Ecto neural progenitor cell (in vitro differentiated cells): ENCODE data around the gene HS2ST1.
"Not testable (repeated sequence)": the region's sequence is repeated elsewhere in the genome, so short reads cannot be mapped to it uniquely, and the experiment has no call there.

ENCODE experiments used
- DNase-seq: peaks from one replicate; pipeline ENCODE4 v3.0.0-alpha.2; 2018; ENCODE audit warnings: low spot score

Gene HS2ST1

GRCh38 chr1:86971778-86972177 is 57.3 kb downstream of the HS2ST1 start:
- no peak for DNase-seq

- DNase-seq = no peak
Observed at GRCh38 chr1:86972262-86972661, 57.8 kb downstream of the HS2ST1 start.

- no peak for DNase-seq
Observed at GRCh38 chr1:86975993-86976550, 61.6 kb downstream of the HS2ST1 start.

DNA sequence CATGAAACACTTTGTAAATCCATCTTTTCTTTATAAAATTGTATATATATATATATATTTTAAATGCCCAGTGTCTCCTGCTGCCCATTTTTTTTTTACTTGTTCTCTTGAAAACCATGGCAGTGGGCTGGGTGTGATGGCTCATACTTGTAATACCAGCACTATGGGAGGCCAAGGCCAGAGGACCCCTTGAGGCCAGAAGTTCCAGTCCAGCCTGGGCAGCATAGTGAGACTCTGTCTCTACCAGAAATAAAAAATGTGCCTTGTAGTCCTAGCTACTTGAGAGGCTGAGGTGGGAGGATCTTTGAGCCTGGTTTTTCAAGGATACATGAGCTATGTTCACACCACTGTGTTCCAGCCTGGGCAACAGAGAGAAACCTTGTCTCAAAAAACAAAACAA is 62.2 kb downstream of the HS2ST1 start:
- DNase-seq = no peak

- no peak for DNase-seq
Observed at GRCh38 chr1:86981482-86982213, 67.2 kb downstream of the HS2ST1 start.

DNA sequence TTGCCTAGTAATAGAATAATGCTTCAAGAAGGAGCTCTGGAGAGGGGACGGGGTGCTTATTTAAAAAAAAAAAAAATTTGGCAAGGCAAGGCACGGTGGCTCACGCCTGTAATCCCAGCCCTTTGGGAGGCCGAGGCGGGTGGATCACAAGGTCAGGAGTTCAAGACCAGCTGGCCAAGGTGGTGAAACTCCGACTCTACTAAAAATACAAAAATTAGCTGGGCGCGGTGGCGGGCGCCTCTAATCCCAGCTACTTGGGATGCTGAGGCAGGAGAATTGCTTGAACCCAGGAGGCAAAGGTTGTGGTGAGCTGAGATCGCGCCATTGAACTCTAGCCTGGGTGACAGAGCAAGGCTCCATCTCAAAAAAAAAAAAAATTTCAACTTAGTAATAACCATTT is 69.2 kb downstream of the HS2ST1 start:
- not testable (repeated sequence) for DNase-seq

GRCh38 chr1:86987446-86987845 is 73.0 kb downstream of the HS2ST1 start:
- no peak for DNase-seq

GRCh38 chr1:86988835-86989234 is 74.4 kb downstream of the HS2ST1 start:
- DNase-seq = no peak

- DNase-seq = not testable (repeated sequence)
Observed at GRCh38 chr1:86989690-86990089, 75.3 kb downstream of the HS2ST1 start.

GRCh38 chr1:86990826-86991225 is 76.4 kb downstream of the HS2ST1 start:
- DNase-seq = no peak

DNA sequence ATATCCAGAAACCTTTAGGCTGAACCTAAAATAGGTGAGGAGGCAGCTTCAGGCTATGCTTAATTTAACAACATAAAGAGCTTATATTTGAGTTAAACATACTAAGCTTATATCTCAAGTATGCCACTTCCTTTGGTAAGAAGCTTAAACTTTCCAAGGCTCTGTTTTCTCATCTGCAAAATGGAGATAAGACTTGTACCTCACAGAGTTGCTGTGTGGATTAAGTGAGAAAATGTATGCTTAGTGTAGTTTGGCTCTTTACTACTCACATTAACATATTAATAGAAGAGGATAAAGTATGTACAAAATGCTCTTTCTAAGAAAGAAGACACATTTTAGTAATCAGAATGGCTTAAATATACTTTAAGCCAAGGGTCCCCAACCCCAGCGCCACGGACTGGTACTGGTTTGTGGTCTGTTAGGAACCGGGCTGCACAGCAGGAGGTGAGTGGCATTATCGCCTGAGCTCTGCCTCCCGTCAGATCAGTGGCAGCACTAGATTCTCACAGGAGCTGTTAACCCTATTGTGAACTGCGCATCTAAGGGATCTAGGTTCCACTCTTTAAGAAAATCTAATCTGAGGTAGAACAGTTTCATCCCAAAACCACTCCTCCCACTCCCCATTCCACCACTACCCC is 77.2 kb downstream of the HS2ST1 start:
- DNase-seq = no peak

DNA sequence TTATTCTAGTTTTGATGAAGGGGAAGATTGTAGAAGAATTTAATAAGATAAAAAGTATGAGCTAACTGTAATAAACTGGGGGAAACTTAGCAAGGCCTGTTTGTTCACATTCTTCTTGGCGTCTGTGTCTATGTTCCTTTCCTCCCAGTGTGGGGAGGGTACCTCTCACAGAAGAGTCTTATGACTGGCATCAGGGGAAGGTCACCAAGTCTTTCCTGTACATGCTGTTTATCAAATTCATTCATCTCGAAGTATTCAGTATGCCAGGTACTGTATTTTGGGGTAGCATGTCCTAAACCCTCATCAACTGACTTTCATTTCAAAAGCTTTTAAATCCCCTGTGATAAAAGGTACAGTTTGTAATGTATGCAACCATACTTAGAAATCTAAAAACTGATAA is 78.4 kb downstream of the HS2ST1 start:
- no peak for DNase-seq

- DNase-seq = no peak
Observed at GRCh38 chr1:86993269-86993985, 79.0 kb downstream of the HS2ST1 start.

DNA sequence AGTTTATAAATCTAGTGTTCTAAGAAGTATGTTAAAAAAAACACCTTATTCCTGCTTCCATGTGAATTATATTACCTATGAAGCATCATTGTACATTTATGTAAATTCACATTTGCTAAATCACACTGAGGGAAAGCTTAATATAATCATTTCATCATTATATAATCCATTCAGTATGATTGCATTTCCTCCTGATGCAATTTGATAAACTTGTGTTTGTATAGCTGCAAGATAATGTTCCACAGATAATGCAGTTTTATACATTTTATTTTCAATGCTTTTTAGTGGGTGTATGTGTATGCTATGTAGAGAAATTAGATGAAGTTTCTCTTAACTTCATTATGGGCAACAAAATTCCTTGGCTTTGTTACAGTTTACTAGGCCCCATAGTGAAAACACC is 79.6 kb downstream of the HS2ST1 start:
- DNase-seq = no peak

DNA sequence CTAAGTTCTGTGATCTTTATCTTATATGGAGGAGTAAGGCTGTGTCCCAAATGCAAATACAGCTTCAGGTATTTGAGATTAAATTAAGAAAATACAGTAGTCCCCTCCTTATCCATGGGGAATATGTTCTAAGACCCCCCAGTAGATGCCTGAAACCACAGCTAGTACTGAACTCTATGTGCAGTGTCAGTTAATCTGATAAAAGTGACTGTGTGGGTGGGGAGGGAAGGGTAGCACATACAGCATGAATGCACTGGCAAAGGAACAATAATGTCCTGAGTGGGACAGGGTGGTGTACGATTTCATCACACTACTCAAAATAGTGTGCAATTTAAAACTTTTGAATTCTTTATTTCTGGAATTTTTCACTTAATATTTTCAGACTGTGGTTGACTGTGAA is 83.1 kb downstream of the HS2ST1 start:
- DNase-seq = no peak

- no peak for DNase-seq
Observed at GRCh38 chr1:86998280-86998679, 83.8 kb downstream of the HS2ST1 start.

- no peak for DNase-seq
Observed at GRCh38 chr1:86998727-86999126, 84.3 kb downstream of the HS2ST1 start.

DNA sequence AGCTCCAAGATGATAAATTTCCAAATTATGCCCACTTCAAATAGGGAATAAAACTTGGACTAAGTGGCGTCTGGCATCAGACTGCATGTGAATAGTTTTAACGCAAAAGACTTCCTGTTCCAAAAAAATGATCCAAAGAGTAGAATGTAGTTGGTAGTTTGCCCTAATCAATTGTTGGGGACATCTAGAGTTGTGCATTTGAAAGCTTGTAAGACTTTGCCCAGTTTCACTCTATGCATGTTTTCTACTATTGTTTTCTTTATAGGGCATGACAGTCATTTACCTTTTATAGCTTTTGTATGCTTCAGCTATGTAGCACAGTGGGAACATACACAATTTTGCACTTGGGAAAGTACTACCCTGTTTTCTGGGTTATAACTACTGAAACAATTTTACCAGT is 86.0 kb downstream of the HS2ST1 start:
- DNase-seq = no peak

- no peak for DNase-seq
Observed at GRCh38 chr1:87004857-87005256, 90.4 kb downstream of the HS2ST1 start.

DNA sequence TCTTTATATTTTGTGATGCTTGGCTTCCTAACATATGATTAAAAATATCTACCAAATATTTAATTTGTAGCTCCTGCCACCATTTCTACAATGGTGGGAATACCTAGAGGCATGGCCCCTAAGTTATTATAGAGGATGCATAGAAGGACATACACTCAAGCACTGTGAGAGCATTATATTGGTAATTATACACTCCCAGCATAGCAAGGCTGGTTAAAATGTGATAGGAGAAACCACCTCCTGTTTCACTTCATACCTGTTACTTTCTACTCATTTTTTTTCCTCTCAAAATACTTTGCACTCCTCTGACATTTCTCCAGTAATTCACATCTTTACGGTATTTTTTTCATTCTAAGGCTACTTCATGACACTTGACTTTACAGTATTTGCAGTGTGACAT is 92.9 kb downstream of the HS2ST1 start:
- no peak for DNase-seq

DNA sequence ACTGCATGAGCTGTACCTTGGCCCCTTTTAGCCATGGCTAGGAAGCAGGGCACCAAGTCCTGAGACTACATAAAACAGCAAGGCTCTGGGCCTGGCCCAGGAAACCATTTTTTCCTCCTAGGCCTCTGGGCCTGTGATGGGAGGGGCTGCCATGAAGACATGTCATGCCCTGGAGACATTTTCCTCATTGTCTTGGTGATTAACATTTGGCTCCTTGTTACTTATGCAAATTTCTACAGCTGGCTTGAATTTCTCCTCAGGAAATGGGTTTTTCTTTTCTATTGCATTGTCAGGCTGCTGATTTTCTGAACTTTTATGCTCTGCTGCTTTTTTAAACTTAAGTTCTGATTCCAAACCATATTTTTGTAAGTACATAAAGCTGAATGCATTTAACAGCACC is 99.0 kb downstream of the HS2ST1 start:
- not testable (repeated sequence) for DNase-seq

DNA sequence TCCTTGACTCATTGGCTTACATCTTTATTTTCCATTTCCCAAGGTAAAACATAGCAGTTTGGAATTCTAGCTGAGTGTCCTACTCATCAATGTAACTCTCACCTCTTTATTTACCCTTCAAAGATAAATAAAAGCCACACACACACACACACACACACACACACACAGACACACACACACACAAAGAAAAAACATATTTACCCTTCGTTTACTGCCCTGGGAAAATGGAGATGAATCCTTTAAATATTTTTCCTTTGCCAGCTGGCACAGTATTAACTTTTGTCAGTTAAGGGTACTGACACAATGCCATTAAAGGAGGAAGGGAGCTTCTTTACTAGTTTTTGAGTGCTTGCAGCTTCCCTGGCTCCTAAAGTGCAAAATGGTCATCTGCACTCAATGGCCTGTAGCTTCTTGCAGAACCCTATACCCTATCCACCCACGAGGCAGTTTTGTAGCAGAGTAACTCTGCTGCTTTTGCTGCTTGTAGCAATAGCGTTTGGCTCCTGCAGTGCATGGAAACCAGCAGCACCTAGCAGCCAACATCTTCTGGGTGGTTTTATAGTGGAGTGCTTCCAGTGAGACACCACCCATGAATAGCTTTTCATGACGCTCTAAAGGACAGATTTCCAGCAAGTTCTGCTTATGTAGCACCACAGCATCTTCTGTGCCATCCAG is 103.7 kb downstream of the HS2ST1 start:
- no peak for DNase-seq
